Caco-2 (cell line): Measurements from ENCODE around the gene SLC39A7. TPM values are rescaled to one million over a fixed set of nuclear protein-coding genes. Genes with fewer than 3 reads are reported as not detected.

ENCODE experiments used
- BruUV-seq: library from RNA; stranded (reverse); fragments of 400-500 nt; replicated peaks from 2 replicates; lab custom pipeline; 2021; lab: Mats Ljungman, UMichigan
- CTCF ChIA-PET: fragments of 300-600 bp; sonication (Branson Sonifier 250); formaldehyde crosslinking; loops from one replicate; lab custom pipeline; 2022; ENCODE audit warnings: antibody characterized with exemption; lab: Charles Lee
- POLR2A ChIA-PET: fragments of 300-600 bp; sonication (Branson Sonifier 250); formaldehyde crosslinking; loops from one replicate; lab custom pipeline; 2022; ENCODE audit warnings: antibody characterized with exemption; lab: Charles Lee
- DNase-seq, 2 experiments: peaks; one replicate each; pipeline versions ENCODE4 v3.0.0 to v3.0.0-alpha.2; 2020 to 2022
- H3K27me3 ChIP-seq: replicated peaks from 2 replicates; pipeline ENCODE4 v1.6.0; 2011; ENCODE audit warnings: low read length; ENCODE audit not compliant: control insufficient read depth, insufficient read depth
- H3K36me3 ChIP-seq: 2 replicates; pipeline ENCODE4 v1.5.1; 2011; ENCODE audit warnings: low read length; ENCODE audit not compliant: control insufficient read depth, insufficient read depth
- H3K4me1 ChIP-seq: fragments of 250-450 bp; sonication (Bioruptor Pico); 2 replicates; pipeline ENCODE4 v1.5.1; 2020; ENCODE audit warnings: mild to moderate bottlenecking
- H3K4me3 ChIP-seq: 2 replicates; pipeline ENCODE4 v1.5.1; 2011; ENCODE audit warnings: low read depth, mild to moderate bottlenecking, control low read depth, low read length
- H3K9me3 ChIP-seq: fragments of 250-450 bp; sonication (Bioruptor Pico); 2 replicates; pipeline ENCODE4 v1.5.1; 2020; ENCODE audit warnings: mild to moderate bottlenecking, moderate library complexity
- H3K27ac Mint-ChIP-seq: one replicate; pipeline ENCODE4 v1.8.0; 2022; ENCODE audit warnings: mixed read lengths; ENCODE audit not compliant: unreplicated experiment
- H3K27me3 Mint-ChIP-seq: one replicate; pipeline ENCODE4 v1.8.0; 2022; ENCODE audit warnings: mixed read lengths; ENCODE audit not compliant: insufficient read depth, unreplicated experiment
- H3K36me3 Mint-ChIP-seq: one replicate; pipeline ENCODE4 v1.8.0; 2022; ENCODE audit warnings: mild to moderate bottlenecking, mixed read lengths; ENCODE audit not compliant: insufficient read depth, unreplicated experiment
- H3K4me1 Mint-ChIP-seq: one replicate; pipeline ENCODE4 v1.8.0; 2022; ENCODE audit warnings: low read depth, mixed read lengths; ENCODE audit not compliant: unreplicated experiment
- H3K4me3 Mint-ChIP-seq: one replicate; pipeline ENCODE4 v1.8.0; 2022; ENCODE audit warnings: mild to moderate bottlenecking, moderate library complexity, mixed read lengths; ENCODE audit not compliant: unreplicated experiment
- H3K9me3 Mint-ChIP-seq: one replicate; pipeline ENCODE4 v1.8.0; 2022; ENCODE audit warnings: mixed read lengths; ENCODE audit not compliant: unreplicated experiment
- CTCF ChIP-seq, 2 experiments: fragments of 200-600 bp in 1 of 2; IDR thresholded peaks; 1 replicate in 1 of 2; 2 replicates in 1 of 2; pipeline versions ENCODE4 v1.5.1 to v1.8.0; 2011 to 2022; ENCODE audit warnings: antibody characterized with exemption in 1 of 2, control low read depth in 1 of 2, inconsistent platforms in 1 of 2, low read depth in 1 of 2, low read length in 1 of 2, mild to moderate bottlenecking in 1 of 2, moderate library complexity in 1 of 2; ENCODE audit not compliant: insufficient read depth in 1 of 2, severe bottlenecking in 1 of 2, unreplicated experiment in 1 of 2
- intact Hi-C: fragments of 100-400 bp; cut with micrococcal nuclease; formaldehyde crosslinking; loops from one replicate; pipeline ENCODE4 v1.10.0; 2022; ENCODE audit not compliant: unreplicated experiment
- total RNA-seq: library from RNA; stranded (reverse); gene quantifications from 2 replicates; pipeline ENCODE4 v1.2.3, GENCODE V29; 2022

SLC39A7 gene
- total RNA-seq, 1 experiment from 2014 or later = 140 TPM

- intact Hi-C loops = no loop called here
- H3K4me1 Mint-ChIP-seq = peaks cover 23% of the 10 kb centered on the region
- CTCF ChIA-PET = no interaction called here
- H3K4me3 ChIP-seq = no peak overlapping the region
- H3K36me3 ChIP-seq = no peaks in the 10 kb centered on the region; the same call in 1 of the 2 replicates
- H3K4me1 ChIP-seq = peaks cover 11% of the 10 kb centered on the region
- H3K4me3 Mint-ChIP-seq = no peak overlapping the region
- H3K27me3 Mint-ChIP-seq = no peaks in the 10 kb centered on the region
- no peaks in the 10 kb centered on the region for H3K9me3 Mint-ChIP-seq
- TF ChIP-seq CTCF (IDR thresholded peaks at IDR 0.05; ENCODE audit: insufficient read depth in 1 of 2, low read depth in 1 of 2, low read length in 1 of 2, severe bottlenecking in 1 of 2, unreplicated experiment in 1 of 2) = no peak
- H3K9me3 ChIP-seq = no peaks in the 10 kb centered on the region
- no peaks in the 10 kb centered on the region for H3K27me3 ChIP-seq
- POLR2A ChIA-PET = no interaction called here
- H3K36me3 Mint-ChIP-seq = peaks cover 23% of the 10 kb centered on the region
- no peak overlapping the region for H3K27ac Mint-ChIP-seq
- DNase-seq = no peak
- no TSS peak for BruUV-seq
These were observed 6.2 kb upstream of the SLC39A7 start for GRCh38 chr6:33194431-33194979.

GRCh38 chr6:33195304-33196165, 5.1 kb upstream of the SLC39A7 start:
- Mint-ChIP-seq H3K27me3 (no peaks in the 10 kb centered on the region), H3K4me3 (no peak overlapping the region), H3K36me3 (peaks cover 25% of the 10 kb centered on the region), H3K4me1 (peaks cover 23% of the 10 kb centered on the region), H3K27ac (no peak overlapping the region), H3K9me3 (no peaks in the 10 kb centered on the region)
- DNase-seq = no peak
- H3K9me3 ChIP-seq = no peaks in the 10 kb centered on the region
- no peak for TF ChIP-seq CTCF (IDR thresholded peaks at IDR 0.05; ENCODE audit: insufficient read depth in 1 of 2, low read depth in 1 of 2, low read length in 1 of 2, severe bottlenecking in 1 of 2, unreplicated experiment in 1 of 2)
- H3K36me3 ChIP-seq = no peaks in the 10 kb centered on the region; the same call in 1 of the 2 replicates
- H3K4me1 ChIP-seq = peaks cover 11% of the 10 kb centered on the region
- H3K4me3 ChIP-seq = no peak overlapping the region
- BruUV-seq = no TSS peak
- intact Hi-C loops = no loop called here
- H3K27me3 ChIP-seq = no peaks in the 10 kb centered on the region
- ChIA-PET POLR2A (no interaction called here), CTCF (no interaction called here)

- peak overlapping the region; percentile 99 for H3K27ac Mint-ChIP-seq
- H3K4me1 Mint-ChIP-seq = peaks cover 33% of the 10 kb centered on the region
- Histone ChIP-seq H3K4me1 (peaks cover 19% of the 10 kb centered on the region), H3K9me3 (no peaks in the 10 kb centered on the region), H3K4me3 (no peak overlapping the region), H3K36me3 (peaks cover 6% of the 10 kb centered on the region), H3K27me3 (no peaks in the 10 kb centered on the region)
- no TSS peak for BruUV-seq
- ChIA-PET CTCF (interaction anchor here (1.0 to 1.1 kb wide), 2 partner anchors 25 to 36 kb away, joined by 3 to 6 read pairs; no protein-coding TSS in a partner anchor), POLR2A (no interaction called here)
- H3K9me3 Mint-ChIP-seq = no peaks in the 10 kb centered on the region
- no peaks in the 10 kb centered on the region for H3K27me3 Mint-ChIP-seq
- peaks cover 41% of the 10 kb centered on the region for H3K36me3 Mint-ChIP-seq
- intact Hi-C loops = loop anchor here (1.0 kb wide), 1 partner anchor 36 kb away; no protein-coding TSS in a partner anchor
- peak overlapping the region; percentile 100 for H3K4me3 Mint-ChIP-seq
- DNase-seq = peak in 1 of 2 experiments; percentile 61
- TF ChIP-seq CTCF (IDR thresholded peaks at IDR 0.05; ENCODE audit: insufficient read depth in 1 of 2, low read depth in 1 of 2, low read length in 1 of 2, severe bottlenecking in 1 of 2, unreplicated experiment in 1 of 2) = peak; percentile 43 to 55
These were observed 3.1 kb upstream of the SLC39A7 start for GRCh38 chr6:33197431-33198048.
